ENCODE results near the gene HIPK4.

The HIPK4 gene

DNA sequence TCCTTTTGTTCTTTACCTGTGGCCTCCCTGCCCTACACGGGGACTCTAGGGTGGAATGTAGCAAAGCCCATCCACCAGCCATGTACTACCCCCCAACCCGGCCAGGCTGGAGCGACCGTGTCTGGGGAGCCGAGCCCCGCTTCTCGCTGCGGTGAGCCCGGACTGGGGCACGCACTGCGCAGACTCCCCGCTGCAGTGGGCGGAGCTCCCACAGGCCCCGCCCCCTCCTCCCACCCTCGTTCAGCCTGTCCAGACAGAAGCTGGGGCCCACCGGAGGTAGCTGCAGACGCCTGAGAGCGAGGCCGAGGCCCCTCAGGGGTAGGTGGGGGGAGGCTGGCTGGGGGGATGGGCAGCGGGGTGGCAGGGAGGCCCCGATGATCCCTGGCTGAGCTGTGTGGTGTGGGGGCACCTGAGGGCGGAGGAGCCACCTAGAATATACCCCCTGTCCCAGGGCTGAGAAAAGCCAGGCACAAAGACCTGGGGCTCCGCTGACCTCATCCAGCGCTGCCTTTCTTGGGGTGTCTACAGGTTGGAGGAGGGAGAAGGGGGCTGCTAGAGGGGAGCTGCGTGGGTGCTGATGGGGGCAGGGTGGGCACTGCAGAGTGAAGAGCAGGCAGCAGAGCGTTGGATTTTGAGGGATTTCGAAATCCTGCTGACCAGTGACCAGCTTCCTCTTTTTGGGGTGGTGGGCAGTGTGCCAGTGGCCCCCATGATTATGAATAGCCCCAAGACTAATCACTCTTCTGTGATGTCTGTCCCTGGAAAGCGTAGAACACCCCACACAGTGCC lies 24.2 kb downstream of the HIPK4 start:
- peak; percentile 95 for DNase-seq

DNA sequence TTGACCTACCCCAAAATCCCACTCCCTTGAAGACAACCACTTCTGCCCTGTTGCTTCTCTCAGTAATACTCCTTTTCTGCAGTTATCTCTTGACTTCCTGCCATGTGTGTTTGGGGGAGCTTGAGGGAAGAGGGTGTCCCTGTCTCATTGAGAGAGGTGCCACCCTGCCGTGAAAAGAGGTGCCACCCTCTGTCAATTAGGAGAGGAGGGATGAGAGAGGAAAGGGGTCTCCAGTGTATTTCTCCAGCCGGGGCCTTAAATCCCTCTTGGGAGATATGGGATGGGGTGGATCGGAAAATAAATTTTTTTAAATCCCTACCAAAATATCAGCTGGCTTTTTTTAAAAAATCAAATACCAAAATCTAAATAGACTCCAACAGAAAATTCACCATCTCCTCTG lies 25.0 kb downstream of the HIPK4 start:
- no peak for DNase-seq

DNA sequence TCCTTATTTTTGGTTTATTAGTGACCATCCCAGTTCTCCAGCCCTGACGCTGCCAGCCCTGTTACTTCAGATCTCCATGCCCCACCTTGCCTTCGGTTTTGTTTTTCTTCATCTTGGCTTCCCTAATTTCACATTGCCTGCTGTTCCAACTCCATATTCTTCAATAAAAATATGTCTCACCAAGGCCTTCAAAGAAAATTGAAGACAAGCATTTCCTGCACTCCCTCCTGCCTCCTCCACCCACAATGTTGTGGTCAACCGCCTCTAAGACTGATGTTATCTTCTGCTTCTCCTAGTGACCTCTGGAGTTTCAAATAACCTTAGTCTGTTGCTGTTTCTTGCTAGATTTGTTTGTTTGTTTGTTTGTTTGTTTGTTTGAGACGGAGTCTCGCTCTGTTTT lies 26.9 kb downstream of the HIPK4 start:
- no peak for DNase-seq

DNA sequence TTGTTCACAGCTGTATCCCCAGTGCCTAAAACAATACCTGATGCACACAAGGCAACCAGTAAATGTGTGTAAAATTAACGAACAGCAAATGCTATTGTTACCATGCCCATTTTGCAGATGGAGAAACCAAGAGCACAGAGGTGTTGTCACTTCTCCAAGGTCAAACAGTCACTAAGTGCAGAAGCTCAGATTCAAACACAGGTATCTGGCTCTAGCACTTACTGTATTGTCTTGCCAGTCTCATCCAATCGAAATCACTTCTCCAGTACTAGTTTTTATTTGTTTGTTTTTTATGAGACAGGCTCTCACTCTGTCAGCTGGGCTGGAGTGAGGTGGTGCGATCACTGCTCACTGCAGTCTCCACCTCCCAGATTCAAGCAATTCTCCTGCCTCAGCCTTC lies 27.8 kb downstream of the HIPK4 start:
- no peak for DNase-seq

DNA sequence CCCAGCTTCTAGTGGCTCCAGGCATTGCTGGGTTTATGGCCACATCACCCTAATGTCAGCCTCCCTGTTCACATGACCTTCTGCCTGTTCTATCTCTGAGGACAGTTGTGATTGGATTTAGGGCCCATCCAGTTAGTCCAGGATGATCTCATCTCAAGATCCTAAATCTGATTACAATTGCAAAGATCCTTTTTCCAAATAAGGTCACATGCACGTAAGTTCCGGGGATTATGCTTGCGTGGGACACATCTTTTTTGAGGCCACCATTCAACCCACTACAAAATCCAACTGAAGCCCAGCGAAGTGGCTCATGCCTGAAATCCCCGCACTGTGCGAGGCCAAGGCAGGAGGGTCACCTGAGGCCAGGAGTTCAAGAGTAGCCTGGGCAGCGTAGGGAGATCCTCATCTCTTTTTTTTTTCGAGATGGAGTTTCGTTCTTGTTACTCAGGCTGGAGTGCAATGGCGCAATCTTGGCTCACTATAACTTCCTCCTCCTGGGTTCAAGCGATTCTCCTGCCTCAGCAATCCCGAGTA lies 29.2 kb downstream of the HIPK4 start:
- no peak for DNase-seq

DNA sequence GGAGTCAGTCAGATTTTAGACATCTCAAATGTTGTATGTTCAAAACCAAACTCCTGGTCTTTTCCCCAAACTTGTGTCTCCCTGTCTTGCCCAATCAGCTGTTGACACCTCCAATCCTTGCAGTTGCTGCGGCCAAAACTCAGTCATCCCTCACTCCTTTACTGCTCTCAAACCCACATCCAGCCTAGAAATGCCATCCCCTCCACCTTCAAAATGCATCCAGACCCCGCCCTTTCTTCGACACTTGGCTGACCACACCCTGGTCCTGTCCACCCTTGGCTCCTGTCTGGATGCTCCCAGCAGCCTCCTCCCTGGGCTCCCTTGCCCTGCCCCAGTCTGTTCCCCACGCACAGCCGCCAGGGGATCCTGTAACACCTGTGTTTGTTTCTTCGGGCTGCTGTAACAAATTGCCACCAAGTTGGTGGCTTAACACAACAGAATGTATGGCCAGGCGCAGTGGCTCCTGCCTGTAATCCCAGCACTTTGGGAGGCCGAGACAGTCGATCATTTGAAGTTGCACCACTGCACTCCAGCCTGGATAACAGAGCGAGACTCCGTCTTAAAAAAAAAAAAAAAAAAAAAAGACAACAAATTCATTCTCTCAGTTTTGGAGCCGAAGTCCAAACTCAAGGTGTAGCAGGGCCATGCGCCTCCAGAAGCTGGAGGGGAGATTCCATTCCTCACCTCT lies 29.8 kb downstream of the HIPK4 start:
- DNase-seq = no peak

DNA sequence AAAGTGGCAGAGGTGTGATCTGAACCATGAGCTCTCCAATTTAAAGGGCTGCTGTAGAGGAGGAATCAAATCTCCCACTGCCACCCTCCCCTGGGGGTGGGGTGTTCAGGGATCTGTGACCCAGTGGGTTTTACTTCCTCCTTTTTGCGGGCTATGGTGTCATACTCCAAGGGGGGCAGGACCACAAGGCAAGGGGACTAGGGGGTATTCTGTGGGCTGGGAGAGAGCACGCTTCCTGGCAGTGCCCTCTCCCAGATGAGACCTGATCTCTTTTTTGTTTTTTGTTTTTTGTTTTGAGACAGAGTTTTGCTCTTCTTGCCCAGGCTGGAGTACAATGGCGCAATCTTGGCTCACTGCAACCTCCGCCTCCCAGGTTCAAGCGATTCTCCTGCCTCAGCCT lies 31.2 kb downstream of the HIPK4 start:
- DNase-seq = no peak

DNA sequence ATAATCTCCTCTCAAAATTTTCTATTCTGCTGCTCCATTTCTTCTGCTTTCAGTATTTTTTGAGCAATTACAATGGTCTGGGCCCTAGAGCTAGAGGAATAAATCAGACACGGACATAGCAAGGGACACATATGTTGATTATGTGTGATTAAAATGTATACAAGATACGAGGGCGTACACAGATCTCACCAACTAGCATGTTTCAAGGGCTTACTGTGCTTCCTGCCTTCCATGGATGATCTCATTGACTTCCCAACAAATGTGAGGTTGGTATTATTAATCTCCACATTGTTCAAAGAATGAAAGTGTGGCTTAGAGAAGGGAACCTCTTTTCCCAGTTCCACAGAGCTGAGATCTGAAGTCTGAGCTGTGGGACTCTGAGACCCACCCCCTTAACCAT lies 32.3 kb downstream of the HIPK4 start:
- DNase-seq = no peak

DNA sequence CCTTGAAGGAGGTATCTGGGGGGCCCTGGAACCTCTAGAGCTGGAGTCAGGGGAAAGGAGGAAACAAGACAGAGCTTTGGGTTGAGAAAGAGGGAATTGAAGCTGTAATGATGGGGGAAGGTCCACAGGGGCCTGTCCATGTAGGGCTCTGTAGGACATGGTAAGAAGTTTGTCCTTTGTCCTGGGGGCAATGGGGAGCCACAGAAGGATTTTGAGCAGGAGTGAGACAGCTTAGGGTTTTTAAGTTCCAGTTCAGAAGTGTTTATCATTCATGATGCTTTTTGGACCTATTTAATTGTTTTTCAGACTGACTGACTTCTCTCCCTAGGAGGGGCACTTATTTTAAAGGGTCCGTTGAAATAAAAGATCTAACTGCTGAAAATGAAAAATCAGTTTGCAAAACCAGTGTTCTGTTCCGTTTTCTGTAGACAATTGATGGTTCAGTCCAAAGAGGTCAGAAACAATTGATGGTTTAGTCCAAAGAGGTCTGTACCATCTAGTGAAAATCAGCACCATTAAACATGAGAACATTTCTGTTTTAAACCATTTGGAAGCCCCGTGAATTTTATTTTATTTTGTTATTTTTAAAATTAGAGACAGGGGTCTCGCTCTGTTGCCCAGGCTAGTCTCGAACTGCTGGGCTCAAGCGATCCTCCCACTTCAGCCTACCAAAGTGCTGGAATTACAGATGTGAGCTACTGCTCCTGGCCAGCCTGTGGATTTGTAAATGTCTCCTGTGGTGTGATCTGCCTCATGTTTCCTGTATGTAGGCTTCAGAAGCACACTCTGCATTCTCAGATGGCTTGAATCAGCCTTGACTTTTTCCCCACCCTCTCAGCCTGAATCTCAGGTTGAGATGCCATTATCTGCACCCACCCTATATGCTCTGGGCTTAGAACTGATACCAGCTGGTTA lies 33.0 kb downstream of the HIPK4 start:
- no peak for DNase-seq

DNA sequence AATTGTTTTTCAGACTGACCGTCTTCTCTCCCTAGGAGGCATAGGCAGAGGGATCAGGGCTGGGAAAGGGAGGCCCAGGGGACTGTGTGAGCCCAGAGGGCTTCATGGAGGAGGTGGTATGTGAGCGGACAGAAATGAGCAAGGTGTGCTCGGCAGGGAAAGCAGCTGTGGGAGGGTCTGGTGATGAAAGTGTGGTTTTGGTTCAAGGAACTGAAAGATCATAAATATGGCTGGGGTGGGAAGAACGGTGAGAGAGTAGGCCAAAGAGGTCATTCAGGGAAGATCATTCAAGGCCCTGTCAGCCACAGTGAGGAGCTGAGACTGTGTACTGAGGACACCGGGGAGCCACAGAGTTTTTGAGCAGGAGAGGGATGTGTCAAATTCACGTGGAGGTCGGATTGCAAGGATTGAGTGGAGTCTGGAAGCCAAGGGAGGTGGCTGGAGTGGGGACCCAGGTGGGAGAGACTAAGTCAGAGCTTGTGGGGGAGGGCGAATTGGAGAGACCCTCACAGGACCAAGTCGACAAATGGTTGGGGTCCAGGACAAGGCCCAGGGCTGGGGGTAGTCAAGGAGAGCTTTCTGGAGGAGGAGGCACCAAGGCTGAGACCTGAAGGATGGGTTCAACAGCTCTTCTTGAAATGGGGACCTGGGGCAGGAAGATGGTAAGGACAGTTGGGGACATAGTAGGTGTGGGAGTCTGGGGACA lies 33.9 kb downstream of the HIPK4 start:
- no peak for DNase-seq

DNA sequence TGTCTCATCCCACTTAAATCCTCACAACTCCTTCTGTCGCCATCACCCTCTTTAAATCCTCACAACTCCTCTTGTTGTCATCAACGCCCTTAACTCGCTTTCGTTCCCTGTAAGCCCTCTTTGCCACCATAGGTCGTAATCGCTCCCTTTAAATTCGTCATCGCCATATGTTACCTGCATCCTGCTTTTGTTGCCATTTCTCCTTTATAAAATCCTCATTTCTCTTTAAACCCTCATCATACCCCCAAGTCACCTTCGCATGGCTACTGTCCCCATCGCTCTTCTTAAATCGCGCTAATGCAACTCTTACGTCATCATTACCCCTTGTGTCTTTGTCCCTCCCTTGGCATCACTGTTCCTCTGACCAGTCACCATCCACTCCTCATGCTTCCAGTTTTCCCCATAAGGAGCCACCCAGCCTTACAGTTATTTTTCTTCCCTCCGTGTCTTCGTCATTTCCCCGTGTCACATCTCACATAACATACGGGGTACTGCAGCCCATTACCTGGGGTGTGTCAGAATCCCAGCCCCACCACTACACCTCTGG lies 40.9 kb downstream of the HIPK4 start:
- no peak for DNase-seq

DNA sequence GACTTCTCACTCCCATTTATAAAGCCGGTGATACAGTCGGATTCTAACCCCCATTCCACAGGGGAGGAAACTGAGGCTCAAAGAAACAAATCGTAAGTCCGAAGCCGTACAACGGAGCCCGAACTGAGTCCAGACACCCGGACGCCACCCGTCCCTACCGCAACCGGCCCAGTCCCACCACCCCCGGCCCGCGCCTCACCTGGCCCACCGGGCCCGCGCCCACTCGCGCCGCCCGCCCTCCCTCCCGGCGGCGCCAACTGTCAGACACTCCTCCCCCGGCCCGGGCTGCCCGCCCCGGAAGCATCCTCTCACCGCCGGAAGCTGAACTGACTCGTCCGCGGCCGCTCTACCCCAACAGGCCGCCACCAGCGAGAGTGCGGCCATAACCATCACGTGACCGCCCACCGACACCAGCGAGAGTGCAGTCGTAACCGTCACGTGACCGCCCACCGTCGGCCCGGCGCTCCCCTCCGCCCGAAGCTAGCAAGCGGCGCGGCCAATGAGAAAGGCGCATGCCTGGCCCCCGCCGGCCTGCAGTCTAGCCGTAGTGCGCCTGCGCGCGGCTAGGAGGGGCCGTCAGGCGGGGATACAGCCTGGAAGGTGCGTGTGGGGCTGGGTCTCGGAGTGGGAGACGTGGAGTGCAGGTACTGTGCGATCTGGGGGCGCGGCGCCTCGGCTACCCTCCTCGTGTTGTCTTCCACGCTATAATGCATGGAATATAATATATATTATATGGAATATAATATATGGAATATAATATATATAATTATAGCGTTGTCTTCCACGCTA lies 41.7 kb downstream of the HIPK4 start, which contains the start of the genes C19orf47 and PLD3:
Gene C19orf47, minus strand, starts transcription at position 273 of the 789 bp plus-strand sequence. CDS start 6,540 bp downstream, outside the sequence.
Gene PLD3, plus strand, starts transcription at position 571 of the 789 bp plus-strand sequence. CDS start 17,789 bp downstream, outside the sequence.
- peak; percentile 100 for DNase-seq

DNA sequence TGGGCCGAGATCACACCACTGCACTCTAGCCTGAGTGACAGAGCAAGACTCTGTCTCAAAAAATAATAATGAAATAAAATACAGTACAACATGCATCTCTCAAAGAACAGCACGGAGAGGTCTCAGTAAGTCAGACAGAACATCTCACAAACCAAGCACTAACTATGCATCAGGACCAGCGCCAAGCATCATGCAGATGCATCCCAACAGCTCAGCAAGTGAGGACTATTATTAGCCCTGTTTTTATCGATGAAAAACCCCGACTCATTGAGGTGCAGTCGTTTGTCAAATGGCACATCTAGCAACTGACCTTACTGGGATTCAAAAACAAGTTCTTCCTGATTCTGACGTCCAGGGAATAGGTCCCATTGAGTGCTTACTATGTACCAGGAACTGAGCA lies 45.6 kb downstream of the HIPK4 start:
- DNase-seq = no peak

DNA sequence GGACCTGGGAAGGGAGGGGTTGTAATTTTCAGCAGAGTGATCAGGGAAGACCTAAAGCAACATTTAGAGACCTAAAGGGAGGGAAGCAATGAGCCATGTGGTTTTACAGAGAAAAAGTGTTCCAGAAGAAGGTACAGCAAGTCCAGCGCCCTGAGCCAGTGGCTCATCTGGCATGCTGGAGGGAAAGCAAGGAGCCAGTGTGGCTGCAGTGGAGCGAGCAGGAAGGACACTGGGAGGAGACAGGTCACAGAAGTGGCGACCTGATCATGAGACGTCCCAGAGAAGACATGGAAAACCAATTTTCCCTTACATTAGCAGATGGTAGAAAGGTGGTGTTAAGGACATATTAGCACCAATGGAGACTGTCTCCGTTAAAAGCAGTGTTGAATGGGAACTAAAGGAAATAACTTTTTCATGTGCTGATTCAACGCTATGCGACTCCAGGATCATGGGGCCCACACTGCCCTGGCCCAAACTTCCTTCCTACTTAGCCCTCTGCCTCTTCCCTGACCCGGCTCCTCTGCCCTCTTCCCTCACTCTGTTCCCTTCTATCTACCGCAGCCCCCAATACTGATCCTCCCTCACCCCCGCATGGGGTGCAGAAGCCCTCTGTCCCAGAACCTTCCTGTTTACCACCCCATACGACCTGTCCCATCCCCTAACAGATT lies 47.2 kb downstream of the HIPK4 start:
- DNase-seq = no peak

DNA sequence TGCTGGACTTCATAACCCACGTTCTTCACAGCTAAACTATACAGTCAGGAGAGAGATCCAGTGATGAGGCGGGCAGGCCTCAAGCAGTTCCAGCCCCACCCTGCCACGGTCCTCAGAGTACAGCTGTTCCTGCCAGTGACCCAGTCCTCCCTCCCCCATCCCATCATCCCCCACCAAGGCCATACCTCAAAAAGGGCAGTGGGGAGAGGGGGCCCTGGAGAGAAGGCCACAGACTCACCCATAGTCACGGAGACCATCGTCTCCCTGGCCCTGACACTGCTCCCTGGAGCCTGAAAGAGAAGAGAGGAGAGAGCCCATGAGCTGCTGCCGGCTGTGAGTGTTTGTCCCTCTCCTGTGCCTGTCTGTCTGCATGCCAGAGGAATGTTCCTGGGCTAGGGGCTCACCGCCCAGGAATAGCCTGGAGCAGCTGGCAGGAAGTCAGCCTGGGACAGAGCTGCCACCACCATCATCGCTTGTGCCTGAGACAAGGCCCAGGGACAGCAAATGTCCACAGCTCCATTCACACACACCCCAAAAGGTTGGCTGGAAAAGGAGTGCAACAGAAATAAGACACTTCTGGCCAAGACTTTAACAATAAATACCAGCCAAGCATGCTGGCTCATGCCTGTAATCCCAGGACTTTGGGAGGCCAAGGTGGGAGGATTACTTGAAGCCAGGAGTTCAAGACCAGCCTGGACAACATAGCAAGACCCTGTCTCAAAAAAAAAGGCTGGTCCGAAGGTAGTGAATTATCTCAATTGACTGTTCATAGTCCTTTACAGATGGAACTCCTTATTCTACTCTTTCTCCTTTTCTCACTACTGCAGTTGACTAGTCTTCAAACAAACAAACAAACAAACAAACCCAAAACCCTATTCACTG lies 48.1 kb downstream of the HIPK4 start:
- peak; percentile 79 for DNase-seq

DNA sequence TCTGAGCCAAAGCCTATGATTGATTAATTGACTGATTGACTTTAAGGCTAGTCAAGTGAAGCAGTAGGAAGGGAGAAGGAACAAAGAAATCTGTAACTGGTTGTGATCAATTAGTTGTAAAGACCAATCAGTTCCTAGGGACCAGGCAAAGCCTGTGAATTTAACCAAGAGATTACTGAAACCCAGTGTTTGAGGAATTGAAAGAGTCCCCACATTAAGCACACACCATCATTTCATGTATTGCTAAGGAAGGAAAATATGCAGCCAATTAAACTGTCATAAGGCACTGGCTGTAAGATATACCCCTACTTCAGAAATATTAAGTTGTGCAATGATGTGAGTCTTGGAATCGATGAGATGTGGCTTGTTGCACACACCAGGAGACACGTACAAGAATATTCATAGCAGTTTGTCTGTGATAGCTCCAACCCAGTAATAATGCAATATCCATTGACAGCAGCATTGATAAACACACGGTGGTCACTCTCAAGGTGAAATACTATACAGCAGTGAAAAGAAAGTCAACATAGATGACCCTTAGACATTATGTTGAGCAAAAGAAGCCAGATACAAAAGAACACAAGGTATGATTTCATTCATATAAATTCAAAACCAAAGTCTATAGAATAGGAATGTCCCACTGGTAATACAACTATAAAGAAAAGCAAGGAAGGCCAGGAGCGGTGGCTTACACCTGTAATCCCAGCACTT lies 50.8 kb downstream of the HIPK4 start:
- no peak for DNase-seq

DNA sequence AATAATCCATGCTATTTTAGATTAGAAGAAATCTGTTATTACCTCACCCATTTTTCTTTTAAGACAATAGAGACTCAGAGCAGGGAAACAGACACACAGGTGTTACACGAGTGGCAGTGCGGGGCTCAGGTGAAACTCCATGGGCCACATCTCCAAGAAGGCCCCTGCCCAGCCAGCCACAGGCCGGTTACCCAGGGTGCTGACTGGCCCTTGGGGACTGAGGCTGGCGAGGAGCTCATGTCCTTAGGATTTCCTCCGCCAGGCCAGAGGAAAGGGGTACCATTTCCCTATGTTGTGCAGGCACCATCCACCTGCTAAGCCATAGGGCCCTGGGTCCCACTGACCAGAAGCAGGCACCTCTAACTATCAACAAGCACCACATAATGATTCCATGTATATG lies 52.4 kb downstream of the HIPK4 start:
- DNase-seq = no peak

DNA sequence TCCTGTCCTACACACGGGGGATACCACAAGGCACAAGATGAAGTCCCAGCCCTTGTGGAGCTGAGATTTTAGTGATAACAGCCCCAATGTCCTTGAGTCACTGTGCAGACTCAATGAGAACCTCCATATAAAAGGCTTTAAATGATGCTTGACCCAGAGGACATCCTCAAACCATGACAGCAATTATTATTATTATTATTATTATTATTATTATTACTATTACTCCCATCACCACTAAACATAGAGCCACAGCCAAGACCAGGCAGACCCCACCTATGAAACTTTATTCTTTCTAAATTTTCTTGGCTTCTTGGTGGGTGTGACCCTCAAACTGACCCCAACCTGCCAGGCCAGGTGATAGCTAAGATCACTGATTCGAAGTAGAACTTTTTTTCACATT lies 52.9 kb downstream of the HIPK4 start:
- no peak for DNase-seq

DNA sequence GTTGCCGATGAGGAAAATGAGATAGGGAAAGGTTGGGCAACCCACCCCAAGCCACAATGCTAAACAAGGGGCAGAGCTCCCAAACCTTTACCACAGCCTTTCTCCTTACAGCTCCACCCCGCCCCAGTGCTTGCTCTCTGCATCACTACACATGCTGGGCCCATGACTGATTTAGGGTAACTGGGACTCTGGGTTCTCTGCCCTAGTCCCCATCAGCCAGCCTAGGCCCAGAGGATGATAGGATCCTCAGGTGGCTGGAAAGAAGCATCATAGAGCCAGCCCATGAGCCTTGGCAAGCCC lies 53.4 kb downstream of the HIPK4 start:
- DNase-seq = no peak

Measured in femur (tissue), 1 donor.